Smooth muscle cell (in vitro differentiated cells): Measurements from ENCODE around the gene TTC29. TPM values are rescaled to one million over a fixed set of nuclear protein-coding genes. Genes with fewer than 3 reads are reported as not detected.

Source experiments
- DNase-seq: peaks from one replicate; lab custom pipeline; 2025; ENCODE audit not compliant: unreplicated experiment; lab: John Stamatoyannopoulos, UW
- H2AFZ ChIP-seq: fragments of 200-600 bp; sonication (generic); 2 replicates; pipeline ENCODE4 v1.6.0; 2016; ENCODE audit warnings: antibody characterized with exemption, low read depth, mild to moderate bottlenecking
- H3F3A ChIP-seq: fragments of 200-600 bp; sonication (generic); 2 replicates; pipeline ENCODE4 v1.6.0; 2017; ENCODE audit warnings: antibody characterized with exemption, low read depth
- H3K27ac ChIP-seq: fragments of 200-600 bp; sonication (generic); 2 replicates; pipeline ENCODE4 v1.5.1; 2016; ENCODE audit warnings: low read depth, mild to moderate bottlenecking
- H3K27me3 ChIP-seq: fragments of 200-600 bp; sonication (generic); 2 replicates; pipeline ENCODE4 v1.6.1; 2016; ENCODE audit warnings: low read depth, mild to moderate bottlenecking
- H3K36me3 ChIP-seq: fragments of 200-600 bp; sonication (generic); 2 replicates; pipeline ENCODE4 v1.5.1; 2016; ENCODE audit warnings: low read depth
- H3K4me1 ChIP-seq: fragments of 200-600 bp; sonication (generic); 2 replicates; pipeline ENCODE4 v1.5.1; 2016; ENCODE audit warnings: low read depth
- H3K4me2 ChIP-seq: fragments of 200-600 bp; sonication (generic); 2 replicates; pipeline ENCODE4 v1.6.0; 2016; ENCODE audit warnings: mild to moderate bottlenecking
- H3K4me3 ChIP-seq: fragments of 200-600 bp; sonication (generic); 2 replicates; pipeline ENCODE4 v1.5.1; 2016; ENCODE audit warnings: mild to moderate bottlenecking
- H3K79me2 ChIP-seq: fragments of 200-600 bp; sonication (generic); 2 replicates; pipeline ENCODE4 v1.6.0; 2016; ENCODE audit warnings: low read depth, mild to moderate bottlenecking
- H3K9ac ChIP-seq: fragments of 200-600 bp; sonication (generic); 2 replicates; pipeline ENCODE4 v1.6.0; 2016; ENCODE audit warnings: low read depth
- H3K9me3 ChIP-seq: fragments of 200-600 bp; sonication (generic); replicated peaks from 2 replicates; pipeline ENCODE4 v1.5.1; 2016; ENCODE audit warnings: low read depth
- H4K20me1 ChIP-seq: fragments of 200-600 bp; sonication (generic); 2 replicates; pipeline ENCODE4 v1.6.0; 2016; ENCODE audit warnings: low read depth
- WGBS: methylation state at CpG from one replicate; pipeline ENCODE4 v1.1.7; 2016; ENCODE audit warnings: low lambda C conversion rate; 5-methylcytosine and 5-hydroxymethylcytosine counted together
- polyA plus RNA-seq: library from polyadenylated mRNA; unstranded; fragments of >200 nt; fragmentation: Nextera tagmentation; extraction: Ambion mirVana; gene quantifications from 2 replicates; pipeline ENCODE4 v1.2.1, GENCODE V29; 2016
- total RNA-seq: library from RNA; depleted of rRNA; stranded (reverse); fragments of >200 nt; gene quantifications from 2 replicates; pipeline ENCODE4 v1.2.3, GENCODE V29; 2014
- TF ChIP-seq, protein P1 (sequence below): fragments of 200-600 bp; sonication (generic); IDR thresholded peaks from 2 replicates; pipeline ENCODE4 v1.5.1; 2017; ENCODE audit warnings: borderline replicate concordance, mild to moderate bottlenecking, antibody characterized with exemption; ENCODE audit not compliant: insufficient read depth, poor library complexity, severe bottlenecking

TTC29 gene
- total and polyA plus RNA-seq, 2 experiments from 2014 or later: 0.82 to 1.3 TPM

DNA sequence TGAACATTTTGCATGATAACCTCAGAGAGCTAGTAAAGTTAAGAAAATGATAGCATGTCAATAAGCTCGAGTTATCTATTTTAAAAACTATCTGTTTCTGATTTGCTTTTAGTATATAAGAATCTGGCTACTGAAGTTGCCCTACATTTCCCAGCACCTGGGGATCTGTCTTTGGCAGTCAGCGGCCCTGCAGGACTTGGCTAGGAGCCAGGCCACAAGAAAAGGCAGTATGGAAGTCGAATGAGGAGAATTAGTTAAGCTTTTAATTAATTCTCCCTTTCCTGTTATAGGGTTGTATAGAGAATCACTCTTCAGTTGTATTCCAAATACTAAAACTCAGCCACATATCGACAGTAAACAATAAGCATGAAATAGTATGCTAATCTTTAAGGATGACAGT is 284.3 kb downstream of the TTC29 start:
- Histone ChIP-seq H3K36me3 (no peaks in the 10 kb centered on the region), H3K27me3 (peaks cover 55% of the 10 kb centered on the region), H3K4me3 (no peak overlapping the region), H3K27ac (no peak overlapping the region), H3K4me1 (no peaks in the 10 kb centered on the region), H3K79me2 (no peaks in the 10 kb centered on the region), H4K20me1 (no peaks in the 10 kb centered on the region), H3F3A (no peaks in the 10 kb centered on the region), H3K9me3 (no peaks in the 10 kb centered on the region), H3K9ac (no peak overlapping the region), H3K4me2 (no peak overlapping the region), H2AFZ (no peak overlapping the region)
- WGBS: 78% methylated on average over 4 of the region's 4 CpGs
- no peak for DNase-seq
- TF ChIP-seq, protein P1, sequence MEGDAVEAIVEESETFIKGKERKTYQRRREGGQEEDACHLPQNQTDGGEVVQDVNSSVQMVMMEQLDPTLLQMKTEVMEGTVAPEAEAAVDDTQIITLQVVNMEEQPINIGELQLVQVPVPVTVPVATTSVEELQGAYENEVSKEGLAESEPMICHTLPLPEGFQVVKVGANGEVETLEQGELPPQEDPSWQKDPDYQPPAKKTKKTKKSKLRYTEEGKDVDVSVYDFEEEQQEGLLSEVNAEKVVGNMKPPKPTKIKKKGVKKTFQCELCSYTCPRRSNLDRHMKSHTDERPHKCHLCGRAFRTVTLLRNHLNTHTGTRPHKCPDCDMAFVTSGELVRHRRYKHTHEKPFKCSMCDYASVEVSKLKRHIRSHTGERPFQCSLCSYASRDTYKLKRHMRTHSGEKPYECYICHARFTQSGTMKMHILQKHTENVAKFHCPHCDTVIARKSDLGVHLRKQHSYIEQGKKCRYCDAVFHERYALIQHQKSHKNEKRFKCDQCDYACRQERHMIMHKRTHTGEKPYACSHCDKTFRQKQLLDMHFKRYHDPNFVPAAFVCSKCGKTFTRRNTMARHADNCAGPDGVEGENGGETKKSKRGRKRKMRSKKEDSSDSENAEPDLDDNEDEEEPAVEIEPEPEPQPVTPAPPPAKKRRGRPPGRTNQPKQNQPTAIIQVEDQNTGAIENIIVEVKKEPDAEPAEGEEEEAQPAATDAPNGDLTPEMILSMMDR: no peak
